ENCODE data around the gene EEF1G.

DNA sequence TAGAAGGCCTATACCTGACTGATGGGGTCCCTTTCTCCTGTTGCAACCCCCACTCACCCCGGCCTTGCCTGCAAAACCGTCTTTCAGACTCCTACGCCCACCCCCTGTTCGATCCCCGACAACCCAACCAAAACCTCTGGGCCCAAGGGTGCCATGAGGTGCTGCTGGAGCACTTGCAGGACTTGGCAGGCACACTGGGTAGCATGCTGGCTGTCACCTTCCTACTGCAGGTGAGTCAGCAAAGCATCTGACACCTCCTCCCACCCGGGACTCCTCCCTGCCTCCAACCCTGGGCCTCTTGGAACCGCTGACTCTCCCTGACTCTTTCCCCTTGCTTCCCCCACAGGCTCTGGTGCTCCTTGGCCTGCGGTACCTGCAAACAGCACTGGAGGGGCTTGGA, 40.6 kb upstream of the EEF1G start:
- TF ChIP-seq EZH2 (IDR thresholded peaks at IDR 0.05; ENCODE audit: borderline replicate concordance, insufficient read depth, low read length, poor library complexity, severe bottlenecking) (no peak), SMC3 (conservative IDR thresholded peaks at IDR 0.05; ENCODE audit: poor library complexity) (no peak), RAD21 (conservative IDR thresholded peaks at IDR 0.05) (no peak), TAF1 (IDR thresholded peaks at IDR 0.05; ENCODE audit: low read depth) (no peak), EP300 (conservative IDR thresholded peaks at IDR 0.05; ENCODE audit: poor library complexity, severe bottlenecking) (no peak), POLR2AphosphoS5 (IDR thresholded peaks at IDR 0.05) (no peak), MXI1 (conservative IDR thresholded peaks at IDR 0.05; ENCODE audit: poor library complexity, severe bottlenecking) (no peak)
- TF ChIP-seq, protein P1, sequence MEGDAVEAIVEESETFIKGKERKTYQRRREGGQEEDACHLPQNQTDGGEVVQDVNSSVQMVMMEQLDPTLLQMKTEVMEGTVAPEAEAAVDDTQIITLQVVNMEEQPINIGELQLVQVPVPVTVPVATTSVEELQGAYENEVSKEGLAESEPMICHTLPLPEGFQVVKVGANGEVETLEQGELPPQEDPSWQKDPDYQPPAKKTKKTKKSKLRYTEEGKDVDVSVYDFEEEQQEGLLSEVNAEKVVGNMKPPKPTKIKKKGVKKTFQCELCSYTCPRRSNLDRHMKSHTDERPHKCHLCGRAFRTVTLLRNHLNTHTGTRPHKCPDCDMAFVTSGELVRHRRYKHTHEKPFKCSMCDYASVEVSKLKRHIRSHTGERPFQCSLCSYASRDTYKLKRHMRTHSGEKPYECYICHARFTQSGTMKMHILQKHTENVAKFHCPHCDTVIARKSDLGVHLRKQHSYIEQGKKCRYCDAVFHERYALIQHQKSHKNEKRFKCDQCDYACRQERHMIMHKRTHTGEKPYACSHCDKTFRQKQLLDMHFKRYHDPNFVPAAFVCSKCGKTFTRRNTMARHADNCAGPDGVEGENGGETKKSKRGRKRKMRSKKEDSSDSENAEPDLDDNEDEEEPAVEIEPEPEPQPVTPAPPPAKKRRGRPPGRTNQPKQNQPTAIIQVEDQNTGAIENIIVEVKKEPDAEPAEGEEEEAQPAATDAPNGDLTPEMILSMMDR (IDR thresholded peaks at IDR 0.05; ENCODE audit: poor library complexity, severe bottlenecking): no peak
- TF ChIP-seq, protein P2, sequence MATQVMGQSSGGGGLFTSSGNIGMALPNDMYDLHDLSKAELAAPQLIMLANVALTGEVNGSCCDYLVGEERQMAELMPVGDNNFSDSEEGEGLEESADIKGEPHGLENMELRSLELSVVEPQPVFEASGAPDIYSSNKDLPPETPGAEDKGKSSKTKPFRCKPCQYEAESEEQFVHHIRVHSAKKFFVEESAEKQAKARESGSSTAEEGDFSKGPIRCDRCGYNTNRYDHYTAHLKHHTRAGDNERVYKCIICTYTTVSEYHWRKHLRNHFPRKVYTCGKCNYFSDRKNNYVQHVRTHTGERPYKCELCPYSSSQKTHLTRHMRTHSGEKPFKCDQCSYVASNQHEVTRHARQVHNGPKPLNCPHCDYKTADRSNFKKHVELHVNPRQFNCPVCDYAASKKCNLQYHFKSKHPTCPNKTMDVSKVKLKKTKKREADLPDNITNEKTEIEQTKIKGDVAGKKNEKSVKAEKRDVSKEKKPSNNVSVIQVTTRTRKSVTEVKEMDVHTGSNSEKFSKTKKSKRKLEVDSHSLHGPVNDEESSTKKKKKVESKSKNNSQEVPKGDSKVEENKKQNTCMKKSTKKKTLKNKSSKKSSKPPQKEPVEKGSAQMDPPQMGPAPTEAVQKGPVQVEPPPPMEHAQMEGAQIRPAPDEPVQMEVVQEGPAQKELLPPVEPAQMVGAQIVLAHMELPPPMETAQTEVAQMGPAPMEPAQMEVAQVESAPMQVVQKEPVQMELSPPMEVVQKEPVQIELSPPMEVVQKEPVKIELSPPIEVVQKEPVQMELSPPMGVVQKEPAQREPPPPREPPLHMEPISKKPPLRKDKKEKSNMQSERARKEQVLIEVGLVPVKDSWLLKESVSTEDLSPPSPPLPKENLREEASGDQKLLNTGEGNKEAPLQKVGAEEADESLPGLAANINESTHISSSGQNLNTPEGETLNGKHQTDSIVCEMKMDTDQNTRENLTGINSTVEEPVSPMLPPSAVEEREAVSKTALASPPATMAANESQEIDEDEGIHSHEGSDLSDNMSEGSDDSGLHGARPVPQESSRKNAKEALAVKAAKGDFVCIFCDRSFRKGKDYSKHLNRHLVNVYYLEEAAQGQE (IDR thresholded peaks at IDR 0.05; ENCODE audit: borderline replicate concordance): no peak

Measured in neural cell (in vitro differentiated cells).